IMR-90 (cell line): ENCODE measurements around the gene ACE2.

Experiments
- MAFK ChIP-seq: IDR thresholded peaks from 2 replicates; pipeline ENCODE4 v1.6.1; 2012; ENCODE audit warnings: low read depth, low read length, improper control_type of control experiment
- MAZ ChIP-seq: IDR thresholded peaks from 2 replicates; pipeline ENCODE4 v1.6.1; 2012; ENCODE audit warnings: low read depth, mild to moderate bottlenecking, low read length, improper control_type of control experiment, moderate library complexity, borderline replicate concordance
- MXI1 ChIP-seq: IDR thresholded peaks from 2 replicates; pipeline ENCODE4 v1.6.1; 2012; ENCODE audit warnings: low read depth, mild to moderate bottlenecking, low read length, moderate library complexity, borderline replicate concordance
- POLR2A ChIP-seq: IDR thresholded peaks from 2 replicates; pipeline ENCODE4 v1.6.1; 2012; ENCODE audit warnings: mild to moderate bottlenecking, low read depth, low read length
- RAD21 ChIP-seq: IDR thresholded peaks from 2 replicates; pipeline ENCODE4 v1.6.1; 2012; ENCODE audit warnings: low read length, improper control_type of control experiment
- RFX5 ChIP-seq: IDR thresholded peaks from 2 replicates; pipeline ENCODE4 v1.8.0; 2012; ENCODE audit warnings: low read depth, mild to moderate bottlenecking, low read length, moderate library complexity
- SMC3 ChIP-seq: fragments of 150-350 bp; IDR thresholded peaks from 2 replicates; pipeline ENCODE4 v1.6.1; 2016; ENCODE audit warnings: low read depth, mild to moderate bottlenecking, antibody characterized with exemption, low read length, moderate library complexity
- TF ChIP-seq, protein P1 (sequence below): fragments of 150-350 bp; IDR thresholded peaks from 2 replicates; pipeline ENCODE4 v1.6.1; 2016; ENCODE audit warnings: low read depth, mild to moderate bottlenecking, low read length, moderate library complexity, borderline replicate concordance
- TF ChIP-seq, protein P2 (sequence below): conservative IDR thresholded peaks from 2 replicates; pipeline ENCODE4 v1.5.1; 2012; ENCODE audit warnings: mild to moderate bottlenecking, low read depth, low read length, improper control_type of control experiment
- TF ChIP-seq, protein P3 (sequence below): fragments of 150-350 bp; IDR thresholded peaks from 2 replicates; pipeline ENCODE4 v1.6.1; 2017; ENCODE audit warnings: mild to moderate bottlenecking, antibody characterized with exemption, low read length, low read depth

DNA sequence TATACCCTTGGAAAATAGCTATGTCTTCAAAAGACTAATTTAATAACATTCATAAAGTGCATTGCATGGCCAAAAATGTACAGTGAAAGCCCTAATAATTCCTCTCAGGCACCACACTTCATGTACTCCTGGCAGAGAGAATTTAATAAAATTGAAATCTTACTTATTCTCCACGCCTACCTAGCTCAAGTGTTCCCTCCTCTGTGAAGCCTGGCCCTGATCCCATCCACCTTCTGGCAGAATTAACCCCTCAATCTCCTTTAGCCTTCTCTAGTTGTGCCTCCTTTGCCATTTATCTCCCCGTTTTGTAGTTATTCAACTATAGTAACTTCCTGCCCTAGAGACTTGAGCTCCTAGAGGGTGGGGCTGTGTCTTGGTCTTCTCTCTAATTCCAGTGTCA, 26.7 kb downstream of the ACE2 start:
- TF ChIP-seq, protein P1, sequence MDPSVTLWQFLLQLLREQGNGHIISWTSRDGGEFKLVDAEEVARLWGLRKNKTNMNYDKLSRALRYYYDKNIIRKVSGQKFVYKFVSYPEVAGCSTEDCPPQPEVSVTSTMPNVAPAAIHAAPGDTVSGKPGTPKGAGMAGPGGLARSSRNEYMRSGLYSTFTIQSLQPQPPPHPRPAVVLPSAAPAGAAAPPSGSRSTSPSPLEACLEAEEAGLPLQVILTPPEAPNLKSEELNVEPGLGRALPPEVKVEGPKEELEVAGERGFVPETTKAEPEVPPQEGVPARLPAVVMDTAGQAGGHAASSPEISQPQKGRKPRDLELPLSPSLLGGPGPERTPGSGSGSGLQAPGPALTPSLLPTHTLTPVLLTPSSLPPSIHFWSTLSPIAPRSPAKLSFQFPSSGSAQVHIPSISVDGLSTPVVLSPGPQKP, result no peak
- TF ChIP-seq, protein P2, sequence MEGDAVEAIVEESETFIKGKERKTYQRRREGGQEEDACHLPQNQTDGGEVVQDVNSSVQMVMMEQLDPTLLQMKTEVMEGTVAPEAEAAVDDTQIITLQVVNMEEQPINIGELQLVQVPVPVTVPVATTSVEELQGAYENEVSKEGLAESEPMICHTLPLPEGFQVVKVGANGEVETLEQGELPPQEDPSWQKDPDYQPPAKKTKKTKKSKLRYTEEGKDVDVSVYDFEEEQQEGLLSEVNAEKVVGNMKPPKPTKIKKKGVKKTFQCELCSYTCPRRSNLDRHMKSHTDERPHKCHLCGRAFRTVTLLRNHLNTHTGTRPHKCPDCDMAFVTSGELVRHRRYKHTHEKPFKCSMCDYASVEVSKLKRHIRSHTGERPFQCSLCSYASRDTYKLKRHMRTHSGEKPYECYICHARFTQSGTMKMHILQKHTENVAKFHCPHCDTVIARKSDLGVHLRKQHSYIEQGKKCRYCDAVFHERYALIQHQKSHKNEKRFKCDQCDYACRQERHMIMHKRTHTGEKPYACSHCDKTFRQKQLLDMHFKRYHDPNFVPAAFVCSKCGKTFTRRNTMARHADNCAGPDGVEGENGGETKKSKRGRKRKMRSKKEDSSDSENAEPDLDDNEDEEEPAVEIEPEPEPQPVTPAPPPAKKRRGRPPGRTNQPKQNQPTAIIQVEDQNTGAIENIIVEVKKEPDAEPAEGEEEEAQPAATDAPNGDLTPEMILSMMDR, result no peak
- TF ChIP-seq RFX5 (no peak), MAZ (no peak), RAD21 (no peak), MXI1 (no peak), POLR2A (no peak), MAFK (no peak), SMC3 (no peak)
- TF ChIP-seq, protein P3, sequence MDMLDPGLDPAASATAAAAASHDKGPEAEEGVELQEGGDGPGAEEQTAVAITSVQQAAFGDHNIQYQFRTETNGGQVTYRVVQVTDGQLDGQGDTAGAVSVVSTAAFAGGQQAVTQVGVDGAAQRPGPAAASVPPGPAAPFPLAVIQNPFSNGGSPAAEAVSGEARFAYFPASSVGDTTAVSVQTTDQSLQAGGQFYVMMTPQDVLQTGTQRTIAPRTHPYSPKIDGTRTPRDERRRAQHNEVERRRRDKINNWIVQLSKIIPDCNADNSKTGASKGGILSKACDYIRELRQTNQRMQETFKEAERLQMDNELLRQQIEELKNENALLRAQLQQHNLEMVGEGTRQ, result no peak
